DOHH2 (cell line): ENCODE data around the gene PTPRN2.

Experiments used
- CTCF ChIP-seq: fragments of 200-600 bp; sonication (generic); IDR thresholded peaks from one replicate; pipeline ENCODE4 v1.5.1; 2014; ENCODE audit warnings: antibody characterized with exemption, mild to moderate bottlenecking, low read depth, low read length; ENCODE audit not compliant: poor library complexity, severe bottlenecking
- EZH2phosphoT487 ChIP-seq: fragments of 200-600 bp; sonication (generic); IDR thresholded peaks from 2 replicates; pipeline ENCODE4 v1.6.1; 2017; ENCODE audit warnings: borderline replicate concordance, mild to moderate bottlenecking, antibody characterized with exemption, low read length, moderate library complexity, mixed read lengths

- TF ChIP-seq CTCF: no peak
- TF ChIP-seq EZH2phosphoT487: no peak
Observed at GRCh38 chr7:157884461-157885062, 703.1 kb downstream of the PTPRN2 start.
